Inflammatory macrophage treated with lipopolysaccharide for 4 hours (primary cell): Measurements from ENCODE around the gene PPIAL4G.
"Not testable (repeated sequence)": the region's sequence is repeated elsewhere in the genome, so short reads cannot be mapped to it uniquely, and the experiment has no call there.

ENCODE experiments used
- DNase-seq: peaks from one replicate; pipeline ENCODE4 v3.0.0-alpha.2; 2020

The PPIAL4G gene

GRCh38 chr1:148483029-148483428, at the start of gene PPIAL4G:
TSS of gene PPIAL4G (minus strand) at chr1:148483302. CDS start at chr1:148483252, 50 bp downstream.
- not testable (repeated sequence) for DNase-seq

GRCh38 chr1:148532158-148532557, 49.1 kb upstream of the PPIAL4G start:
- DNase-seq = not testable (repeated sequence)

GRCh38 chr1:148529101-148529567, 46.0 kb upstream of the PPIAL4G start:
- DNase-seq = peak; percentile 0

- not testable (repeated sequence) for DNase-seq
Observed at GRCh38 chr1:148528591-148528990, 45.5 kb upstream of the PPIAL4G start.

- DNase-seq = not testable (repeated sequence)
Observed at GRCh38 chr1:148526587-148526986, 43.5 kb upstream of the PPIAL4G start.

GRCh38 chr1:148523205-148524144, 40.4 kb upstream of the PPIAL4G start:
- not testable (repeated sequence) for DNase-seq

GRCh38 chr1:148522561-148523204, 39.6 kb upstream of the PPIAL4G start:
- peak; percentile 98 for DNase-seq

- peak; percentile 91 for DNase-seq
Observed at GRCh38 chr1:148522072-148522471, 39.0 kb upstream of the PPIAL4G start.

- DNase-seq = not testable (repeated sequence)
Observed at GRCh38 chr1:148514310-148514709, 31.2 kb upstream of the PPIAL4G start.

- not testable (repeated sequence) for DNase-seq
Observed at GRCh38 chr1:148512571-148513184, 29.6 kb upstream of the PPIAL4G start.

- not testable (repeated sequence) for DNase-seq
Observed at GRCh38 chr1:148493933-148494332, 10.8 kb upstream of the PPIAL4G start.

- DNase-seq = not testable (repeated sequence)
Observed at GRCh38 chr1:148481134-148481533, 2.0 kb downstream of the PPIAL4G start.

- not testable (repeated sequence) for DNase-seq
Observed at GRCh38 chr1:148459694-148460093, 23.4 kb downstream of the PPIAL4G start.

- DNase-seq = not testable (repeated sequence)
Observed at GRCh38 chr1:148458901-148459581, 24.1 kb downstream of the PPIAL4G start.

- not testable (repeated sequence) for DNase-seq
Observed at GRCh38 chr1:148458398-148458797, 24.7 kb downstream of the PPIAL4G start.

- DNase-seq = not testable (repeated sequence)
Observed at GRCh38 chr1:148452845-148453244, 30.3 kb downstream of the PPIAL4G start.

GRCh38 chr1:148439654-148440325, 43.3 kb downstream of the PPIAL4G start:
- DNase-seq = not testable (repeated sequence)

GRCh38 chr1:148435406-148435805, 47.7 kb downstream of the PPIAL4G start:
- no peak for DNase-seq

- DNase-seq = no peak
Observed at GRCh38 chr1:148434832-148435231, 48.3 kb downstream of the PPIAL4G start.

GRCh38 chr1:148432916-148433317, 50.2 kb downstream of the PPIAL4G start:
- not testable (repeated sequence) for DNase-seq
